Mesothelial cell of epicardium (in vitro differentiated cells): ENCODE results near the gene LRR1. TPM values are rescaled to one million over a fixed set of nuclear protein-coding genes. Genes with fewer than 3 reads are reported as not detected.

Source experiments
- DNase-seq, 2 experiments: peaks; one replicate each; pipeline ENCODE4 v3.0.0; 2021; ENCODE audit warnings: low spot score in 2 of 2; ENCODE audit not compliant: unreplicated experiment in 2 of 2
- H3K27ac Mint-ChIP-seq: 2 replicates; pipeline ENCODE4 v1.8.0; 2021; ENCODE audit warnings: mixed read lengths
- H3K27me3 Mint-ChIP-seq: 2 replicates; pipeline ENCODE4 v1.8.0; 2021; ENCODE audit warnings: low read depth, mixed read lengths
- H3K36me3 Mint-ChIP-seq: 2 replicates; pipeline ENCODE4 v1.8.0; 2021; ENCODE audit warnings: mixed read lengths
- H3K4me1 Mint-ChIP-seq: 2 replicates; pipeline ENCODE4 v1.8.0; 2021; ENCODE audit warnings: mixed read lengths
- H3K4me3 Mint-ChIP-seq: 2 replicates; pipeline ENCODE4 v1.8.0; 2021; ENCODE audit warnings: mild to moderate bottlenecking, moderate library complexity, mixed read lengths
- H3K9me3 Mint-ChIP-seq: 2 replicates; pipeline ENCODE4 v1.8.0; 2021; ENCODE audit warnings: mixed read lengths
- total RNA-seq: library from RNA; stranded (reverse); gene quantifications from 3 replicates; pipeline ENCODE4 v1.2.1, GENCODE V29; 2021
- TF ChIP-seq, protein P1 (sequence below): fragments of 200-600 bp; sonication (generic); IDR thresholded peaks from one replicate; pipeline ENCODE4 v1.5.0; 2021; ENCODE audit warnings: antibody characterized with exemption; ENCODE audit not compliant: unreplicated experiment

LRR1 gene
- total RNA-seq, 1 donor from 2014 or later = 9.2 TPM

DNA sequence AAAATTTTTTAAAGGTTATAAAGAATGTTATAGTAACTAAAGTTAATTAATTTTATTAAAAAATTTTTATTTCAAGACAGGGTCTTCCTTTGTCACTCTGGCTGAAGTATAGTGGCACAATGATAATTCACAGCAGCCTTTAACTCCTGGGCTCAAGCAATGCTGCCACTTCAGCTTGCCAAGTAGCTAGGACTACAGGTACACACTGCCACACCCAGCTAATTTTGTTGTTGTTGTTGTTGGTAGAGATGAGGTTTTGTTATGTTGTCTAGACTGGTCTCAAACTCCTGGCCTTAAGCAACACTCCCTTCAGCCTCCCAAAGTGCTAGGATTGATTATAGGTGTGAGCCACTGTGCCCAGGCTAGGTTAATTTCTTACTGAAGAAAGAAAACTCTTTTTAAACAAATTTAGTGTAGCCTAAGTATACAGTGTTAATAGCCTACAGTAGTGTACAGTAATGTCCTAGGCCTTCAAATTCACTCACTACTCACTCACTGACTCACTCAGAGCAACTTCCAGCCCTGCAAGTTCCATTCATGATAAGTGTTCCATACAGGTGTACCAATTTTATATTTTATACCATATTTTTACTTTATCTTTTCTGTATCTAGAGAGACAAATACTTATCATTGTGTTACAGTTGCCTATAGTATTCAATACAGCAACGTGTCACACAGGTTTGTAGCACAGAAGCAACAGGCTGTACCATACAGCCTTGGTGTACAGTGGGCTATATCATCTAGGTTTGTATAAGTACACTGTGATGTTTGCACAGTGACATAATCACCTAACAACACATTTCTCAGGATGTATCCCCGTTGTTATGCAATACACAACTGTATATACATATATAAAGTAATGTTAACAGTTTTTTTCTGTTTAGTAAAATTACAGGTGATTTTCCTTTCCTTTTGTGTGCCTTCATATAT lies 61.1 kb downstream of the LRR1 start:
- H3K4me3 Mint-ChIP-seq = no peak overlapping the region
- H3K27ac Mint-ChIP-seq = no peak overlapping the region
- no peaks in the 10 kb centered on the region for H3K9me3 Mint-ChIP-seq
- H3K27me3 Mint-ChIP-seq = no peaks in the 10 kb centered on the region
- TF ChIP-seq, protein P1, sequence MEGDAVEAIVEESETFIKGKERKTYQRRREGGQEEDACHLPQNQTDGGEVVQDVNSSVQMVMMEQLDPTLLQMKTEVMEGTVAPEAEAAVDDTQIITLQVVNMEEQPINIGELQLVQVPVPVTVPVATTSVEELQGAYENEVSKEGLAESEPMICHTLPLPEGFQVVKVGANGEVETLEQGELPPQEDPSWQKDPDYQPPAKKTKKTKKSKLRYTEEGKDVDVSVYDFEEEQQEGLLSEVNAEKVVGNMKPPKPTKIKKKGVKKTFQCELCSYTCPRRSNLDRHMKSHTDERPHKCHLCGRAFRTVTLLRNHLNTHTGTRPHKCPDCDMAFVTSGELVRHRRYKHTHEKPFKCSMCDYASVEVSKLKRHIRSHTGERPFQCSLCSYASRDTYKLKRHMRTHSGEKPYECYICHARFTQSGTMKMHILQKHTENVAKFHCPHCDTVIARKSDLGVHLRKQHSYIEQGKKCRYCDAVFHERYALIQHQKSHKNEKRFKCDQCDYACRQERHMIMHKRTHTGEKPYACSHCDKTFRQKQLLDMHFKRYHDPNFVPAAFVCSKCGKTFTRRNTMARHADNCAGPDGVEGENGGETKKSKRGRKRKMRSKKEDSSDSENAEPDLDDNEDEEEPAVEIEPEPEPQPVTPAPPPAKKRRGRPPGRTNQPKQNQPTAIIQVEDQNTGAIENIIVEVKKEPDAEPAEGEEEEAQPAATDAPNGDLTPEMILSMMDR = no peak
- H3K4me1 Mint-ChIP-seq = no peaks in the 10 kb centered on the region
- H3K36me3 Mint-ChIP-seq = peaks cover 5% of the 10 kb centered on the region
- DNase-seq = no peak

Other genes with a start within 250 kb of the LRR1 start
- 1,338 to 1,394 TPM (median 1,392 TPM) in 3 replicates for gene RPS29, start 12.6 kb upstream of the LRR1 start, total RNA-seq
- 148 to 149 TPM (median 149 TPM) in 3 replicates for gene RPL36AL, start 21.7 kb downstream of the LRR1 start, total RNA-seq
- 18.7 to 20.3 TPM (median 19.2 TPM) in 3 replicates for gene MGAT2, start 21.9 kb downstream of the LRR1 start, total RNA-seq
- 10.8 to 11.8 TPM (median 11.5 TPM) in 3 replicates for gene DNAAF2, start 36.3 kb downstream of the LRR1 start, total RNA-seq
- 8.3 to 9.3 TPM (median 8.5 TPM) in 3 replicates for gene POLE2, start 89.3 kb downstream of the LRR1 start, total RNA-seq
- gene KLHDC1, start 94.2 kb downstream of the LRR1 start, total RNA-seq = 4.9 to 6.6 TPM (median 6.6 TPM) in 3 replicates
- 60.1 to 60.3 TPM (median 60.2 TPM) in 3 replicates for gene KLHDC2, start 169.2 kb downstream of the LRR1 start, total RNA-seq